ENCODE data around the gene PNKD.

DNA sequence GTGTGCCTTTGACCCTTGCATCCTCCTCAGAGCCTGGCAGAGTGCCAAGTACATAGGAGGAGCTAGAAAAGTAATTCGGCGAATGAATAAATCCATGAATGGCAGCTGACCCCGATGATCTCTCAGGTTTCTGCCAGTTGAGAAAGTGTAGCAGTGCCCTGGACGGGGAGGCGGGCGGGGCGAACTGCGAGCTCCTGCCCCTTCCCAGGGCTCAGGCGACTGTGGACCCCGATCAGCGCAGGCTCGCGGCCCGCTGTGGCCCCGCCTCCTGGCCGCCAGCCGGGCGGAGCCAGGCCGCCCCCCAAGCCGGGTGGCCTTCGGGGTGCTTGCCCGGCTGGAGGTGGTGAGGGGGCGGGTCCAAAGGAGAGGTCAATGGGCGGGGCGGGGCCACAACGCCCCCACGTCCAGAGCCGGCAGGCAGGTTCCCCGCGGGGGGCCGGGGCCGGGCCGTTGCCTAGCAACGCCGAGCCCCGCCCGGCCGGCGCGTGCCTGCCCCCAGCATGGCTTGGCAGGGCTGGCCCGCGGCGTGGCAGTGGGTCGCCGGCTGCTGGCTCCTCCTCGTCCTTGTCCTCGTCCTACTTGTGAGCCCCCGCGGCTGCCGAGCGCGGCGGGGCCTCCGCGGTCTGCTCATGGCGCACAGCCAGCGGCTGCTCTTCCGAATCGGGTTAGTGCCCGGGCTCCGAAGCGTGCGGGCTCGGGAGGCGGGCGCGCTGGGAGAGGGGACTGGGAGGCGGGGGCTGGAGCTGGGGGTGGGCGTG, 52.6 kb downstream of the PNKD start:
- no peak for TF ChIP-seq EZH2 (IDR thresholded peaks at IDR 0.05)
- TF ChIP-seq, protein P1, sequence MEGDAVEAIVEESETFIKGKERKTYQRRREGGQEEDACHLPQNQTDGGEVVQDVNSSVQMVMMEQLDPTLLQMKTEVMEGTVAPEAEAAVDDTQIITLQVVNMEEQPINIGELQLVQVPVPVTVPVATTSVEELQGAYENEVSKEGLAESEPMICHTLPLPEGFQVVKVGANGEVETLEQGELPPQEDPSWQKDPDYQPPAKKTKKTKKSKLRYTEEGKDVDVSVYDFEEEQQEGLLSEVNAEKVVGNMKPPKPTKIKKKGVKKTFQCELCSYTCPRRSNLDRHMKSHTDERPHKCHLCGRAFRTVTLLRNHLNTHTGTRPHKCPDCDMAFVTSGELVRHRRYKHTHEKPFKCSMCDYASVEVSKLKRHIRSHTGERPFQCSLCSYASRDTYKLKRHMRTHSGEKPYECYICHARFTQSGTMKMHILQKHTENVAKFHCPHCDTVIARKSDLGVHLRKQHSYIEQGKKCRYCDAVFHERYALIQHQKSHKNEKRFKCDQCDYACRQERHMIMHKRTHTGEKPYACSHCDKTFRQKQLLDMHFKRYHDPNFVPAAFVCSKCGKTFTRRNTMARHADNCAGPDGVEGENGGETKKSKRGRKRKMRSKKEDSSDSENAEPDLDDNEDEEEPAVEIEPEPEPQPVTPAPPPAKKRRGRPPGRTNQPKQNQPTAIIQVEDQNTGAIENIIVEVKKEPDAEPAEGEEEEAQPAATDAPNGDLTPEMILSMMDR (IDR thresholded peaks at IDR 0.05) = no peak
- no peak for TF ChIP-seq EZH2phosphoT487 (IDR thresholded peaks at IDR 0.05)

Measured in neural progenitor cell (in vitro differentiated cells).